Testis (tissue), 3 donors: Measurements from ENCODE around the gene PITPNM1. TPM values are rescaled to one million over a fixed set of nuclear protein-coding genes. Genes with fewer than 3 reads are reported as not detected.

Experiments used
- DNase-seq: peaks from one replicate; pipeline ENCODE4 v3.0.0-alpha.2; 2019
- H3K27ac ChIP-seq, 2 donors: fragments of 200-600 bp; sonication (generic); one replicate each; pipeline ENCODE4 v1.5.1; 2019
- H3K27me3 ChIP-seq: fragments of 200-600 bp; sonication (generic); one replicate; pipeline ENCODE4 v1.5.1; 2019
- H3K36me3 ChIP-seq: fragments of 200-600 bp; sonication (generic); one replicate; pipeline ENCODE4 v1.5.1; 2017; ENCODE audit warnings: low read depth; ENCODE audit errors: missing control alignments
- H3K4me1 ChIP-seq: fragments of 200-600 bp; sonication (generic); one replicate; pipeline ENCODE4 v1.5.1; 2019
- H3K4me3 ChIP-seq, 2 donors: fragments of 200-600 bp; sonication (generic); one replicate each; pipeline ENCODE4 v1.5.1; 2017 to 2019
- H3K9me3 ChIP-seq: fragments of 200-600 bp; sonication (generic); one replicate; pipeline ENCODE4 v1.5.1; 2017
- CTCF ChIP-seq, 3 experiments: fragments of 450-650 bp in 2 of 3; fragments of 200-600 bp in 1 of 3; sonication (generic) in 1 of 3; IDR thresholded peaks; one replicate each; pipeline ENCODE4 v1.5.1; 2016 to 2019; ENCODE audit warnings: antibody characterized with exemption in 3 of 3, mild to moderate bottlenecking in 2 of 3, moderate library complexity in 1 of 3
- POLR2A ChIP-seq: fragments of 450-650 bp; IDR thresholded peaks from one replicate; pipeline ENCODE4 v1.6.1; 2017; ENCODE audit warnings: antibody characterized with exemption, mild to moderate bottlenecking, moderate library complexity
- WGBS, 2 donors: methylation state at CpG; one replicate each; pipeline ENCODE4 v1.1.5; 2018; 5-methylcytosine and 5-hydroxymethylcytosine counted together
- intact Hi-C: fragments of 100-400 bp; cut with DNase I; formaldehyde crosslinking; loops from one replicate; pipeline ENCODE4 v1.15.1; 2023; ENCODE audit warnings: low total_unique reads
- polyA plus RNA-seq: library from polyadenylated mRNA; stranded (reverse); fragments of 350-450 nt; fragmentation: Illumina TruSeq; extraction: RNeasy Lipid Tissue Mini Kit (QIAGEN cat#74804); gene quantifications from one replicate; pipeline ENCODE4 v1.2.3, GENCODE V29; 2014; ENCODE audit warnings: low read depth, low replicate concordance; ENCODE audit not compliant: insufficient read depth
- total RNA-seq, 2 donors: library from RNA; depleted of rRNA; stranded (reverse); fragments of >200 nt; gene quantifications; one replicate each; pipeline ENCODE4 v1.2.3, GENCODE V29; 2016

Gene PITPNM1
- total and polyA plus RNA-seq, 3 donors from 2014 or later = 15.5 to 23.5 (median 19.6) TPM

GRCh38 chr11:67497656-67498291 is 7.4 kb downstream of the PITPNM1 start:
- intact Hi-C loops = no loop called here
- Histone ChIP-seq H3K4me3 (no peak overlapping the region), H3K27ac (no peak overlapping the region), H3K27me3 (no peaks in the 10 kb centered on the region), H3K9me3 (no peaks in the 10 kb centered on the region), H3K36me3 (no peaks in the 10 kb centered on the region), H3K4me1 (no peaks in the 10 kb centered on the region)
- TF ChIP-seq CTCF (IDR thresholded peaks at IDR 0.05) (no peak), POLR2A (no peak)
- no peak for DNase-seq
- WGBS, 2 donors = 95 to 96% methylated on average over 9 to 21 of the region's 21 CpGs

- H3K36me3 ChIP-seq = no peaks in the 10 kb centered on the region
- no peak for DNase-seq
- H3K9me3 ChIP-seq = no peaks in the 10 kb centered on the region
- no peak overlapping the region for H3K27ac ChIP-seq
- H3K4me1 ChIP-seq = no peaks in the 10 kb centered on the region
- no peak overlapping the region for H3K4me3 ChIP-seq
- 82 to 90% methylated on average over 12 of the region's 12 CpGs for WGBS, 2 donors
- no peaks in the 10 kb centered on the region for H3K27me3 ChIP-seq
- TF ChIP-seq CTCF (IDR thresholded peaks at IDR 0.05) (no peak), POLR2A (no peak)
- intact Hi-C loops = no loop called here
Measured at GRCh38 chr11:67496113-67496512, 9.1 kb downstream of the PITPNM1 start.

GRCh38 chr11:67495234-67496005 is 9.7 kb downstream of the PITPNM1 start:
- TF ChIP-seq CTCF (IDR thresholded peaks at IDR 0.05) (no peak), POLR2A (no peak)
- no peaks in the 10 kb centered on the region for H3K36me3 ChIP-seq

GRCh38 chr11:67494371-67495233 is 10.6 kb downstream of the PITPNM1 start:
- H3K9me3 ChIP-seq = no peaks in the 10 kb centered on the region
- H3K36me3 ChIP-seq = no peaks in the 10 kb centered on the region
- H3K27me3 ChIP-seq = no peaks in the 10 kb centered on the region
- H3K4me3 ChIP-seq = no peak overlapping the region
- no peak for TF ChIP-seq POLR2A
- no peak for TF ChIP-seq CTCF (IDR thresholded peaks at IDR 0.05)
- intact Hi-C loops = no loop called here
- WGBS, 2 donors = 59 to 83% methylated on average over 44 to 59 of the region's 59 CpGs
- H3K27ac ChIP-seq = no peak overlapping the region
- no peak for DNase-seq
- no peaks in the 10 kb centered on the region for H3K4me1 ChIP-seq

More at GRCh38 chr11:67495234-67496005, 9.7 kb downstream of the PITPNM1 start:
- no peak overlapping the region for H3K4me3 ChIP-seq
- no peak overlapping the region for H3K27ac ChIP-seq
- H3K9me3 ChIP-seq = no peaks in the 10 kb centered on the region
- no peaks in the 10 kb centered on the region for H3K4me1 ChIP-seq
- no peaks in the 10 kb centered on the region for H3K27me3 ChIP-seq
- intact Hi-C loops = no loop called here
- DNase-seq = no peak
- 87% methylated on average over 6 to 16 of the region's 16 CpGs for WGBS, 2 donors
